ENCODE measurements around the gene SLC35G2.

SLC35G2 gene

GRCh38 chr3:136804141-136804540 is 14.8 kb upstream of the SLC35G2 start:
- Histone ChIP-seq H3K4me3 (ENCODE audit: low read depth in 1 of 2, low read length in 2 of 2) (no peak overlapping the region), H3K9ac (ENCODE audit: low read depth, low read length) (no peak overlapping the region), H4K20me1 (ENCODE audit: insufficient read depth, low read length) (no peaks in the 10 kb centered on the region), H3K36me3 (ENCODE audit: insufficient read depth, low read length) (no peaks in the 10 kb centered on the region), H3K27me3 (ENCODE audit: insufficient read depth, low read length, poor library complexity) (no peaks in the 10 kb centered on the region), H3K4me1 (ENCODE audit: insufficient read depth, low read length) (no peaks in the 10 kb centered on the region), H3K9me3 (ENCODE audit: insufficient read depth, low read length, severe bottlenecking) (no peaks in the 10 kb centered on the region), H3K27ac (ENCODE audit: low read length) (no peak overlapping the region), H2AFZ (ENCODE audit: low read depth, low read length) (no peak overlapping the region), H3K4me2 (ENCODE audit: insufficient read depth, low read length) (no peak overlapping the region), H3K79me2 (ENCODE audit: insufficient read depth, low read length) (no peaks in the 10 kb centered on the region)
- ATAC-seq (ENCODE audit: insufficient read depth, low read depth): no peak
- no peak for DNase-seq
- TF ChIP-seq CTCF (IDR thresholded peaks at IDR 0.05; ENCODE audit: borderline replicate concordance, extremely low read depth, low read length, poor library complexity, severe bottlenecking): no peak
- no peak for TF ChIP-seq EZH2 (IDR thresholded peaks at IDR 0.05; ENCODE audit: borderline replicate concordance, low read depth, low read length, severe bottlenecking)

GRCh38 chr3:136804813-136805212 is 14.1 kb upstream of the SLC35G2 start:
- H3K9me3 ChIP-seq (ENCODE audit: insufficient read depth, low read length, severe bottlenecking): no peaks in the 10 kb centered on the region
- H3K4me3 ChIP-seq (ENCODE audit: low read depth in 1 of 2, low read length in 2 of 2): no peak overlapping the region
- no peak overlapping the region for H2AFZ ChIP-seq (ENCODE audit: low read depth, low read length)
- no peak overlapping the region for H3K27ac ChIP-seq (ENCODE audit: low read length)
- H3K36me3 ChIP-seq (ENCODE audit: insufficient read depth, low read length): no peaks in the 10 kb centered on the region
- DNase-seq (no peak), ATAC-seq (ENCODE audit: insufficient read depth, low read depth) (no peak)
- TF ChIP-seq CTCF (IDR thresholded peaks at IDR 0.05; ENCODE audit: borderline replicate concordance, extremely low read depth, low read length, poor library complexity, severe bottlenecking) (no peak), EZH2 (IDR thresholded peaks at IDR 0.05; ENCODE audit: borderline replicate concordance, low read depth, low read length, severe bottlenecking) (no peak)
- no peak overlapping the region for H3K4me2 ChIP-seq (ENCODE audit: insufficient read depth, low read length)
- H3K79me2 ChIP-seq (ENCODE audit: insufficient read depth, low read length): no peaks in the 10 kb centered on the region
- H4K20me1 ChIP-seq (ENCODE audit: insufficient read depth, low read length): no peaks in the 10 kb centered on the region
- no peaks in the 10 kb centered on the region for H3K4me1 ChIP-seq (ENCODE audit: insufficient read depth, low read length)
- no peaks in the 10 kb centered on the region for H3K27me3 ChIP-seq (ENCODE audit: insufficient read depth, low read length, poor library complexity)
- H3K9ac ChIP-seq (ENCODE audit: low read depth, low read length): no peak overlapping the region

- Histone ChIP-seq H3K4me3 (ENCODE audit: low read depth in 1 of 2, low read length in 2 of 2) (no peak overlapping the region), H3K27ac (ENCODE audit: low read length) (no peak overlapping the region), H2AFZ (ENCODE audit: low read depth, low read length) (no peak overlapping the region), H4K20me1 (ENCODE audit: insufficient read depth, low read length) (no peaks in the 10 kb centered on the region), H3K9ac (ENCODE audit: low read depth, low read length) (no peak overlapping the region), H3K27me3 (ENCODE audit: insufficient read depth, low read length, poor library complexity) (no peaks in the 10 kb centered on the region), H3K9me3 (ENCODE audit: insufficient read depth, low read length, severe bottlenecking) (no peaks in the 10 kb centered on the region), H3K4me1 (ENCODE audit: insufficient read depth, low read length) (no peaks in the 10 kb centered on the region), H3K4me2 (ENCODE audit: insufficient read depth, low read length) (no peak overlapping the region), H3K36me3 (ENCODE audit: insufficient read depth, low read length) (no peaks in the 10 kb centered on the region), H3K79me2 (ENCODE audit: insufficient read depth, low read length) (no peaks in the 10 kb centered on the region)
- TF ChIP-seq CTCF (IDR thresholded peaks at IDR 0.05; ENCODE audit: borderline replicate concordance, extremely low read depth, low read length, poor library complexity, severe bottlenecking) (no peak), EZH2 (IDR thresholded peaks at IDR 0.05; ENCODE audit: borderline replicate concordance, low read depth, low read length, severe bottlenecking) (no peak)
- DNase-seq (no peak), ATAC-seq (ENCODE audit: insufficient read depth, low read depth) (no peak)
Measured at GRCh38 chr3:136805795-136806194, 13.1 kb upstream of the SLC35G2 start.

DNA sequence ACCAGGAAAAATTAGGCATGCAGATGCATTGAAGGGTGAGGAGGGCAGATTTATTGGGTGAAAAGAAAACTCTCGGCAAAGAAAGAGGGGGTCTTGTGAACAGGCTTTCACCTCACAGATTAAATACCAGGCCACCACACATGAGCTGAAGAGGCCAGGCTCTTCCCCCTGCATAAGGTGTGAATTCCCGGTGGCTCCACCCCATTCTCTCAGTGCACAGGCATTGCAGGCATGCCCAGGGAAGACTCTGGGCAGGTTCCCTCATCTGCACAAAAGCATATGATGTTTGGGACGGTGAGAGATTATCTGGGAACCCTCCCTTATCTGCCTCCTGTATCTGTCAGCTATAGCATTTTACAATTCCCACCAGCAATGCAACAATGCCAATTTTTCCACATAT is 7.2 kb upstream of the SLC35G2 start:
- Histone ChIP-seq H2AFZ (ENCODE audit: low read depth, low read length) (no peak overlapping the region), H3K9ac (ENCODE audit: low read depth, low read length) (no peak overlapping the region), H4K20me1 (ENCODE audit: insufficient read depth, low read length) (no peaks in the 10 kb centered on the region), H3K9me3 (ENCODE audit: insufficient read depth, low read length, severe bottlenecking) (peaks cover 7% of the 10 kb centered on the region), H3K4me3 (ENCODE audit: low read depth in 1 of 2, low read length in 2 of 2) (no peak overlapping the region), H3K4me2 (ENCODE audit: insufficient read depth, low read length) (no peak overlapping the region), H3K4me1 (ENCODE audit: insufficient read depth, low read length) (no peaks in the 10 kb centered on the region), H3K27ac (ENCODE audit: low read length) (no peak overlapping the region), H3K36me3 (ENCODE audit: insufficient read depth, low read length) (no peaks in the 10 kb centered on the region), H3K79me2 (ENCODE audit: insufficient read depth, low read length) (no peaks in the 10 kb centered on the region), H3K27me3 (ENCODE audit: insufficient read depth, low read length, poor library complexity) (no peaks in the 10 kb centered on the region)
- no peak for TF ChIP-seq CTCF (IDR thresholded peaks at IDR 0.05; ENCODE audit: borderline replicate concordance, extremely low read depth, low read length, poor library complexity, severe bottlenecking)
- TF ChIP-seq EZH2 (IDR thresholded peaks at IDR 0.05; ENCODE audit: borderline replicate concordance, low read depth, low read length, severe bottlenecking): no peak
- ATAC-seq (ENCODE audit: insufficient read depth, low read depth) (no peak), DNase-seq (no peak)

All from DND-41 (cell line).